ENCODE data around the gene USP54.
"Not testable (repeated sequence)": the region's sequence is repeated elsewhere in the genome, so short reads cannot be mapped to it uniquely, and the experiment has no call there.

Gene USP54

GRCh38 chr10:73590881-73591799, at the start of gene USP54:
Gene USP54 (minus strand): TSS chr10:73591342. CDS start chr10:73575658, 15,684 bp downstream.
- H3K4me3 Mint-ChIP-seq, result peak within 1 kb of the TSS; percentile 47
- no peaks in the 10 kb centered on the region for H3K9me3 Mint-ChIP-seq
- H3K27me3 Mint-ChIP-seq, result no peaks in the 10 kb centered on the region
- peaks cover 1% of the 10 kb centered on the region for H3K36me3 Mint-ChIP-seq (ENCODE audit: low read depth)
- H3K4me1 Mint-ChIP-seq (ENCODE audit: low read depth), result peaks cover 18% of the 10 kb centered on the region
- peak within 1 kb of the TSS; percentile 59 for H3K27ac Mint-ChIP-seq

GRCh38 chr10:73639286-73639685, 48.1 kb upstream of the USP54 start:
- Mint-ChIP-seq H3K27me3 (no peaks in the 10 kb centered on the region), H3K9me3 (no peaks in the 10 kb centered on the region), H3K4me1 (ENCODE audit: low read depth) (peaks cover 4% of the 10 kb centered on the region), H3K4me3 (no peak overlapping the region), H3K36me3 (ENCODE audit: low read depth) (no peaks in the 10 kb centered on the region), H3K27ac (no peak overlapping the region)

GRCh38 chr10:73635781-73636180, 44.6 kb upstream of the USP54 start:
- Mint-ChIP-seq H3K4me1 (ENCODE audit: low read depth) (no peaks in the 10 kb centered on the region), H3K4me3 (no peak overlapping the region), H3K27me3 (no peaks in the 10 kb centered on the region), H3K9me3 (no peaks in the 10 kb centered on the region), H3K27ac (no peak overlapping the region), H3K36me3 (ENCODE audit: low read depth) (no peaks in the 10 kb centered on the region)

GRCh38 chr10:73634421-73634820, 43.3 kb upstream of the USP54 start:
- H3K36me3 Mint-ChIP-seq (ENCODE audit: low read depth), result no peaks in the 10 kb centered on the region
- no peaks in the 10 kb centered on the region for H3K9me3 Mint-ChIP-seq
- no peak overlapping the region for H3K27ac Mint-ChIP-seq
- no peaks in the 10 kb centered on the region for H3K27me3 Mint-ChIP-seq
- H3K4me1 Mint-ChIP-seq (ENCODE audit: low read depth), result no peaks in the 10 kb centered on the region
- H3K4me3 Mint-ChIP-seq, result no peak overlapping the region

GRCh38 chr10:73629165-73629564, 38.0 kb upstream of the USP54 start:
- H3K9me3 Mint-ChIP-seq, result no peaks in the 10 kb centered on the region
- no peaks in the 10 kb centered on the region for H3K27me3 Mint-ChIP-seq
- peaks cover 9% of the 10 kb centered on the region for H3K36me3 Mint-ChIP-seq (ENCODE audit: low read depth)
- no peak overlapping the region for H3K27ac Mint-ChIP-seq
- peaks cover 20% of the 10 kb centered on the region for H3K4me1 Mint-ChIP-seq (ENCODE audit: low read depth)
- H3K4me3 Mint-ChIP-seq, result no peak overlapping the region

- H3K9me3 Mint-ChIP-seq, result no peaks in the 10 kb centered on the region
- H3K27ac Mint-ChIP-seq, result no peak overlapping the region
- H3K4me3 Mint-ChIP-seq, result no peak overlapping the region
- H3K36me3 Mint-ChIP-seq (ENCODE audit: low read depth), result peaks cover 9% of the 10 kb centered on the region
- no peaks in the 10 kb centered on the region for H3K27me3 Mint-ChIP-seq
- peaks cover 20% of the 10 kb centered on the region for H3K4me1 Mint-ChIP-seq (ENCODE audit: low read depth)
Measured at GRCh38 chr10:73628405-73628804, 37.3 kb upstream of the USP54 start.

- Mint-ChIP-seq H3K36me3 (ENCODE audit: low read depth) (peaks cover 9% of the 10 kb centered on the region), H3K4me1 (ENCODE audit: low read depth) (peaks cover 20% of the 10 kb centered on the region), H3K4me3 (peak overlapping the region; percentile 100), H3K9me3 (no peaks in the 10 kb centered on the region), H3K27ac (peak overlapping the region; percentile 28), H3K27me3 (no peaks in the 10 kb centered on the region)
Measured at GRCh38 chr10:73627300-73627699, 36.2 kb upstream of the USP54 start.

- peaks cover 9% of the 10 kb centered on the region for H3K36me3 Mint-ChIP-seq (ENCODE audit: low read depth)
- peaks cover 20% of the 10 kb centered on the region for H3K4me1 Mint-ChIP-seq (ENCODE audit: low read depth)
- H3K4me3 Mint-ChIP-seq, result peak overlapping the region; percentile 100
- H3K27me3 Mint-ChIP-seq, result no peaks in the 10 kb centered on the region
- peak overlapping the region; percentile 100 for H3K27ac Mint-ChIP-seq
- H3K9me3 Mint-ChIP-seq, result no peaks in the 10 kb centered on the region
Measured at GRCh38 chr10:73625884-73626752, 35.0 kb upstream of the USP54 start.

- peaks cover 20% of the 10 kb centered on the region for H3K4me1 Mint-ChIP-seq (ENCODE audit: low read depth)
- peaks cover 9% of the 10 kb centered on the region for H3K36me3 Mint-ChIP-seq (ENCODE audit: low read depth)
- H3K9me3 Mint-ChIP-seq, result no peaks in the 10 kb centered on the region
- peak overlapping the region; percentile 100 for H3K4me3 Mint-ChIP-seq
- no peaks in the 10 kb centered on the region for H3K27me3 Mint-ChIP-seq
- H3K27ac Mint-ChIP-seq, result peak overlapping the region; percentile 100
Measured at GRCh38 chr10:73625004-73625883, 34.1 kb upstream of the USP54 start.

GRCh38 chr10:73623056-73623455, 31.9 kb upstream of the USP54 start:
- Mint-ChIP-seq H3K4me1 (ENCODE audit: low read depth) (peaks cover 20% of the 10 kb centered on the region), H3K4me3 (no peak overlapping the region), H3K36me3 (ENCODE audit: low read depth) (peaks cover 9% of the 10 kb centered on the region), H3K27me3 (no peaks in the 10 kb centered on the region), H3K27ac (no peak overlapping the region), H3K9me3 (no peaks in the 10 kb centered on the region)

- not testable (repeated sequence) for H3K36me3 Mint-ChIP-seq (ENCODE audit: low read depth); H3K27ac Mint-ChIP-seq
Measured at GRCh38 chr10:73620974-73621373, 29.8 kb upstream of the USP54 start.

GRCh38 chr10:73617143-73617542, 26.0 kb upstream of the USP54 start:
- H3K36me3 Mint-ChIP-seq (ENCODE audit: low read depth); H3K27me3 Mint-ChIP-seq; H3K27ac Mint-ChIP-seq; H3K4me1 Mint-ChIP-seq (ENCODE audit: low read depth); H3K9me3 Mint-ChIP-seq; H3K4me3 Mint-ChIP-seq: not testable (repeated sequence)

More at GRCh38 chr10:73620974-73621373, 29.8 kb upstream of the USP54 start:
- not testable (repeated sequence) for H3K4me1 Mint-ChIP-seq (ENCODE audit: low read depth); H3K4me3 Mint-ChIP-seq; H3K9me3 Mint-ChIP-seq; H3K27me3 Mint-ChIP-seq

- H3K9me3 Mint-ChIP-seq, result no peaks in the 10 kb centered on the region
- H3K27ac Mint-ChIP-seq, result no peak overlapping the region
- H3K27me3 Mint-ChIP-seq, result no peaks in the 10 kb centered on the region
- no peaks in the 10 kb centered on the region for H3K36me3 Mint-ChIP-seq (ENCODE audit: low read depth)
- no peak overlapping the region for H3K4me3 Mint-ChIP-seq
- no peaks in the 10 kb centered on the region for H3K4me1 Mint-ChIP-seq (ENCODE audit: low read depth)
Measured at GRCh38 chr10:73614720-73615119, 23.6 kb upstream of the USP54 start.

GRCh38 chr10:73609116-73609515, 18.0 kb upstream of the USP54 start:
- Mint-ChIP-seq H3K4me1 (ENCODE audit: low read depth) (no peaks in the 10 kb centered on the region), H3K9me3 (no peaks in the 10 kb centered on the region), H3K27ac (no peak overlapping the region), H3K4me3 (no peak overlapping the region), H3K36me3 (ENCODE audit: low read depth) (peaks cover 3% of the 10 kb centered on the region), H3K27me3 (no peaks in the 10 kb centered on the region)
